IgD-negative memory B cell (primary cell): ENCODE data around the gene TEX19. TPM values are rescaled to one million over a fixed set of nuclear protein-coding genes. Genes with fewer than 3 reads are reported as not detected.
A peak's percentile ranks its signal among the peaks of the same experiment; 100 is the strongest.

Source experiments
- H3K27ac Mint-ChIP-seq, 3 donors: one replicate each; pipeline ENCODE4 v1.8.0; 2020 to 2022; ENCODE audit warnings: mild to moderate bottlenecking in 3 of 3, mixed read lengths in 3 of 3, moderate library complexity in 1 of 3
- H3K27me3 Mint-ChIP-seq: one replicate; pipeline ENCODE4 v1.8.0; 2021; ENCODE audit warnings: mixed read lengths
- H3K36me3 Mint-ChIP-seq: one replicate; pipeline ENCODE4 v1.8.0; 2020; ENCODE audit warnings: mild to moderate bottlenecking, mixed read lengths
- H3K4me1 Mint-ChIP-seq, 3 donors: one replicate each; pipeline ENCODE4 v1.8.0; 2020 to 2022; ENCODE audit warnings: mixed read lengths in 3 of 3, mild to moderate bottlenecking in 1 of 3
- H3K4me3 Mint-ChIP-seq, 4 donors: one replicate each; pipeline ENCODE4 v1.8.0; 2020 to 2022; ENCODE audit warnings: mild to moderate bottlenecking in 4 of 4, mixed read lengths in 4 of 4, moderate library complexity in 3 of 4
- H3K9me3 Mint-ChIP-seq, 3 donors: one replicate each; pipeline ENCODE4 v1.8.0; 2020 to 2021; ENCODE audit warnings: mixed read lengths in 3 of 3, mild to moderate bottlenecking in 1 of 3
- polyA plus RNA-seq: library from polyadenylated mRNA; unstranded; fragments of 300-500 nt; fragmentation: Illumina TruSeq; gene quantifications from one replicate; pipeline ENCODE4 v1.2.3, GENCODE V29; 2021

The TEX19 gene
- polyA plus RNA-seq, 1 donor from 2014 or later = 0.36 TPM

- peaks cover 3% of the 10 kb centered on the region for H3K27me3 Mint-ChIP-seq
- no peak overlapping the region for H3K4me3 Mint-ChIP-seq
These were observed 31.9 kb downstream of the TEX19 start for GRCh38 chr17:82390860-82391435.

DNA sequence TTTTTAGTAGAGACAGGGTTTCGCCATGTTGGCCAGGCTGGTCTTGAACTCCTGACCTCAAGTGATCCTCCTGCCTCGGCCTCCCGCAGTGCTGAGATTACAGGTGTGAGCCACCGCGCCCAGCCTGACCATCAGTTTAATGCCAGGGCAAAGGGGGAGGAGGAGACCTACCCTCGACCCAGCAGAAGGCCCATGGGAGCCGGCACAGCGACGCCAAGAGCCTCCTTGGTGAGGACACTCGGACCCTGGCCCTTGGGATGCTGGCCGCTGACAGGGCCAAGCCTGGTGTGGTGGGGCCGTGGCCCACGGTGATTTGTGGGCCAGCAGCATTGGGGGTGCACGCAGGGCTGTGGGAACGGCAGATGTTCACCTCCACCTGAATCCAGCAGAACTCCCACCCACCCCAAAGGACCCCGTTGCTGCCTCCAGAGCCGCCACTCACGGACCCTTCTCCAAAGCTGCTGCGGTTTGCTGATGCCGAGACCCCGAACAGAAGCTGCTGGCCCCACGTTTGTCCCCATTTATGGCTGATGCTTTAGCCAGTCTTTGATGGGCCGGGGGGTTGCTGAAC is 32.5 kb downstream of the TEX19 start:
- peak overlapping the region in 1 of 3 donors; percentile 23 for H3K27ac Mint-ChIP-seq
- peaks cover 0 to 3% (median 2%) of the 10 kb centered on the region in 3 donors for H3K4me1 Mint-ChIP-seq
- H3K9me3 Mint-ChIP-seq = no peaks in the 10 kb centered on the region
- H3K4me3 Mint-ChIP-seq = no peak overlapping the region
- H3K27me3 Mint-ChIP-seq = peaks cover 3% of the 10 kb centered on the region
- peaks cover 7% of the 10 kb centered on the region for H3K36me3 Mint-ChIP-seq

More at GRCh38 chr17:82390860-82391435, 31.9 kb downstream of the TEX19 start:
- Mint-ChIP-seq H3K9me3 (no peaks in the 10 kb centered on the region), H3K27ac (no peak overlapping the region), H3K4me1 (peaks cover 0 to 3% (median 0%) of the 10 kb centered on the region in 3 donors), H3K36me3 (peaks cover 7% of the 10 kb centered on the region)

- no peaks in the 10 kb centered on the region for H3K9me3 Mint-ChIP-seq
- no peak overlapping the region for H3K4me3 Mint-ChIP-seq
- H3K27ac Mint-ChIP-seq = peak overlapping the region in 1 of 3 donors; percentile 23
These were observed 33.3 kb downstream of the TEX19 start for GRCh38 chr17:82392209-82392920.

GRCh38 chr17:82392941-82393340 is 33.9 kb downstream of the TEX19 start:
- H3K27ac Mint-ChIP-seq = no peak overlapping the region
- peaks cover 7% of the 10 kb centered on the region for H3K36me3 Mint-ChIP-seq
- peaks cover 0 to 3% (median 2%) of the 10 kb centered on the region in 3 donors for H3K4me1 Mint-ChIP-seq
- H3K4me3 Mint-ChIP-seq = no peak overlapping the region
- H3K9me3 Mint-ChIP-seq = no peaks in the 10 kb centered on the region
- H3K27me3 Mint-ChIP-seq = no peaks in the 10 kb centered on the region

More at GRCh38 chr17:82392209-82392920, 33.3 kb downstream of the TEX19 start:
- Mint-ChIP-seq H3K27me3 (peaks cover 2% of the 10 kb centered on the region), H3K4me1 (peaks cover 0 to 3% (median 2%) of the 10 kb centered on the region in 3 donors), H3K36me3 (peaks cover 7% of the 10 kb centered on the region)

GRCh38 chr17:82394278-82394677 is 35.2 kb downstream of the TEX19 start:
- H3K4me1 Mint-ChIP-seq = peaks cover 0 to 3% (median 2%) of the 10 kb centered on the region in 3 donors
- H3K27me3 Mint-ChIP-seq = no peaks in the 10 kb centered on the region
- H3K27ac Mint-ChIP-seq = no peak overlapping the region
- peak overlapping the region in 1 of 4 donors; percentile 28 for H3K4me3 Mint-ChIP-seq
- peaks cover 5% of the 10 kb centered on the region for H3K36me3 Mint-ChIP-seq
- H3K9me3 Mint-ChIP-seq = no peaks in the 10 kb centered on the region

GRCh38 chr17:82396601-82397435 is 37.8 kb downstream of the TEX19 start:
- H3K36me3 Mint-ChIP-seq = peaks cover 8% of the 10 kb centered on the region
- H3K9me3 Mint-ChIP-seq = no peaks in the 10 kb centered on the region
- H3K27ac Mint-ChIP-seq = no peak overlapping the region
- H3K4me1 Mint-ChIP-seq = peaks cover 5 to 9% (median 8%) of the 10 kb centered on the region in 3 donors
- peaks cover 2% of the 10 kb centered on the region for H3K27me3 Mint-ChIP-seq
- H3K4me3 Mint-ChIP-seq = no peak overlapping the region

DNA sequence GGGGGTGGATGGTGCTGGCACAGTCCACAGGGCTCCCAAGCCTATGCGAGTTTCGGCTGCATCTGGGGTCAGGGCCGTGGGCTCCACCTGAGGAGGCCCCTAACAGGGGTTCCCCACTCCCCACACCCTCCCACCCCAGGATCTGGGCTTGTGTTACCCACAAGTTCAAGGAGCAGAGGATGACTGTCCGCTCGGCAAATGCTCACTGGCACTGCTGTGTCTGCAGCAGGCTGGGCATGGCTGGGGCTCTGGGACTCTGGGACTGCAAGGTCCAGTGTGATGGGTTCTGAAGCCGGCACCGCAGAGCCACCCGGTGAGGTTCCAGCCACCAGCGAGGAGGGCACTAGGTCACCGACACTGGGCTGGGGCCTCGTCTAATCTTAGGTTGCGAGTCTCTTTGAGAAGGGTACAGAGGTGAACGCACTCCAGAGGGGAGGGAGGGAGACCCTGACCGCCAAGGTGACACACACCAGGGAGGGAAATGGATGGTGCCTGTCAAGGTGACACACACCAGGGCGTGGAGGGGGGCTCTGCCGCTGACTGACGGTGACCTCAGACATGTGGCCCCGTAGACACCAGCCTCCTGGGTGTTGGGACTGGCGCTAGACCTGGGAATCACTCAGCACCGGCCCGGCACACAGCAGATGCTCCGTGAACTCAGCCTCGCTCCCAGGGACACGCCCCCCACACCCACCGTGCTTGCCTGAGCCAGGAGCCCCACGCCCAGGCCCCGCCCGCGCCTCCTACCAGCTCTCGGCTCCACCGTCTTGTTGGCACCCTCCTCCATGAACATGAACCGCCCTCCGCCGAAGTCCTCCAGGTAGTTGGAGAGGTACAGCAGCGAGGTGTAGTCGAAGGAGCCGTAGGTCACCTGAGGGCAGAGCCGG is 38.6 kb downstream of the TEX19 start:
- no peak overlapping the region for H3K27ac Mint-ChIP-seq
- no peak overlapping the region for H3K4me3 Mint-ChIP-seq
- peaks cover 8% of the 10 kb centered on the region for H3K36me3 Mint-ChIP-seq
- no peaks in the 10 kb centered on the region for H3K9me3 Mint-ChIP-seq
- peaks cover 5 to 10% (median 8%) of the 10 kb centered on the region in 3 donors for H3K4me1 Mint-ChIP-seq
- H3K27me3 Mint-ChIP-seq = peaks cover 2% of the 10 kb centered on the region

DNA sequence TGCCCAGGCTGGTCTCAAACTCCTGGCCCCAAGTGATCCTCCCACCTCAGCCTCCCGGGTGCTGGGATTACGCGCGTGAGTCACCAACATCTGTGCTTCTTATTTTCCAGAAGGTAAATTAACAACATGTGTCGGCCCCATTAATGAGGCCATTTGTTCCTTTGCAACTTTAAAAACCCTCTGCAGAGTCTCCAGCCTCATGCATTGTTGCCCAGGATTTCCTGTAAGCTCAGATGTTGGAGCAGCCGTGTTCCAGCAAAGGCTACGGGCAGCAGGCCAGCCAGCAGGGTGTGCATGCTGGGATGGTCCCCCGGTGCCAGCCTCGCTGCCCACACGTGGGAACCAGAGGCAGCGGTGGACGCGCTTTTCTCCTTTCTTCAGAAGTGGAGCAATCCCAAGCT is 40.0 kb downstream of the TEX19 start:
- H3K4me1 Mint-ChIP-seq = peaks cover 5 to 12% (median 8%) of the 10 kb centered on the region in 3 donors
- H3K9me3 Mint-ChIP-seq = no peaks in the 10 kb centered on the region
- no peak overlapping the region for H3K27ac Mint-ChIP-seq
- peaks cover 2% of the 10 kb centered on the region for H3K27me3 Mint-ChIP-seq
- H3K4me3 Mint-ChIP-seq = peak overlapping the region in 1 of 4 donors; percentile 60
- H3K36me3 Mint-ChIP-seq = peaks cover 5% of the 10 kb centered on the region

- H3K4me1 Mint-ChIP-seq = peaks cover 5 to 12% (median 8%) of the 10 kb centered on the region in 3 donors
- no peaks in the 10 kb centered on the region for H3K9me3 Mint-ChIP-seq
- H3K27me3 Mint-ChIP-seq = peaks cover 2% of the 10 kb centered on the region
- peaks cover 2% of the 10 kb centered on the region for H3K36me3 Mint-ChIP-seq
- no peak overlapping the region for H3K27ac Mint-ChIP-seq
- peak overlapping the region in 1 of 4 donors; percentile 21 for H3K4me3 Mint-ChIP-seq
These were observed 40.6 kb downstream of the TEX19 start for GRCh38 chr17:82399601-82400101.

GRCh38 chr17:82400206-82400605 is 41.2 kb downstream of the TEX19 start:
- Mint-ChIP-seq H3K4me3 (peak overlapping the region in 1 of 4 donors; percentile 95), H3K27me3 (peaks cover 2% of the 10 kb centered on the region), H3K27ac (no peak overlapping the region), H3K36me3 (peaks cover 3% of the 10 kb centered on the region), H3K9me3 (no peaks in the 10 kb centered on the region), H3K4me1 (peaks cover 5 to 10% (median 8%) of the 10 kb centered on the region in 3 donors)

DNA sequence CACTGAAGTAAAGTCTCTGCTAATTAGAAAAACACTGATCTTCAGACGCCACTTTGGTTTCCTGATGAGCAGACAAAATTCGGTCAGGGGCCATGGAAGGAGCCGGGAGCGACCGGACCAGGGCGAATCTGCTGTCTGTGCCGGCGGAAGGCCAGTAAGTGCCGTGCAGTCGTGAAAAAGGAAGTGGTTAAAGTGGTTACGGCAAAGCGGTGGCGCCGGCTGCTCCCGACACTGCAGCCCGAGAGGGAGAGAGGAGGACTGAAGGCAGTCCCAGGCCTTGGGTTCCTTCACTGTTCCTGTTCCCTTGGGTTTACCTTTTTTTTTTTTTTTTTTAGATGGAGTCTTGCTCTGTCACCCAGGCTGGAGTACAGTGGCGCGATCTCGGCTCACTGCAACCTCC is 41.8 kb downstream of the TEX19 start:
- H3K9me3 Mint-ChIP-seq = no peaks in the 10 kb centered on the region
- H3K36me3 Mint-ChIP-seq = peaks cover 4% of the 10 kb centered on the region
- peaks cover 5 to 9% (median 8%) of the 10 kb centered on the region in 3 donors for H3K4me1 Mint-ChIP-seq
- H3K27me3 Mint-ChIP-seq = peaks cover 2% of the 10 kb centered on the region
- peak overlapping the region; percentile 7 to 50 (median 34) for H3K27ac Mint-ChIP-seq
- H3K4me3 Mint-ChIP-seq = peak overlapping the region; percentile 28 to 95 (median 80)

DNA sequence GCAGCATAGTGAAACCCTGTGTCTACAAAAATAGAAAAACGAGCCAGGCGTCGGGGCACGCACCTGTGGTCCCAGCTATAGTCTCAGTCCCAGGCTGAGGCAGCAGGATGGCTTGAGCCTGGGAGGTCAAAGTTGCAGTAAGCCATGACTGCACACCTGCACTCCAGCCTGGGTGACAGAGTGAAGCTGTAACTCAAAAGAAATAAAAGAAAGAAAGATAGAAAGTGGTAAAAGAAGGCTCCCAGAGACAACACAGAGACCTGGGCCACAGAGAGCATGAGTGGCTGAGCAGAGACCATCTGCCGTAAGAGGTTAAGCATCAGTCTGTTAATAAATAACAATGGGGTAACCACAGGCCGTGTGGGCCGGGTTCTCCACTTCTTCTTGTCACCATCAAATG is 43.8 kb downstream of the TEX19 start:
- peaks cover 5 to 9% (median 6%) of the 10 kb centered on the region in 3 donors for H3K4me1 Mint-ChIP-seq
- H3K27ac Mint-ChIP-seq = no peak overlapping the region
- H3K27me3 Mint-ChIP-seq = peaks cover 2% of the 10 kb centered on the region
- H3K4me3 Mint-ChIP-seq = no peak overlapping the region
- H3K9me3 Mint-ChIP-seq = no peaks in the 10 kb centered on the region
- peaks cover 4% of the 10 kb centered on the region for H3K36me3 Mint-ChIP-seq

DNA sequence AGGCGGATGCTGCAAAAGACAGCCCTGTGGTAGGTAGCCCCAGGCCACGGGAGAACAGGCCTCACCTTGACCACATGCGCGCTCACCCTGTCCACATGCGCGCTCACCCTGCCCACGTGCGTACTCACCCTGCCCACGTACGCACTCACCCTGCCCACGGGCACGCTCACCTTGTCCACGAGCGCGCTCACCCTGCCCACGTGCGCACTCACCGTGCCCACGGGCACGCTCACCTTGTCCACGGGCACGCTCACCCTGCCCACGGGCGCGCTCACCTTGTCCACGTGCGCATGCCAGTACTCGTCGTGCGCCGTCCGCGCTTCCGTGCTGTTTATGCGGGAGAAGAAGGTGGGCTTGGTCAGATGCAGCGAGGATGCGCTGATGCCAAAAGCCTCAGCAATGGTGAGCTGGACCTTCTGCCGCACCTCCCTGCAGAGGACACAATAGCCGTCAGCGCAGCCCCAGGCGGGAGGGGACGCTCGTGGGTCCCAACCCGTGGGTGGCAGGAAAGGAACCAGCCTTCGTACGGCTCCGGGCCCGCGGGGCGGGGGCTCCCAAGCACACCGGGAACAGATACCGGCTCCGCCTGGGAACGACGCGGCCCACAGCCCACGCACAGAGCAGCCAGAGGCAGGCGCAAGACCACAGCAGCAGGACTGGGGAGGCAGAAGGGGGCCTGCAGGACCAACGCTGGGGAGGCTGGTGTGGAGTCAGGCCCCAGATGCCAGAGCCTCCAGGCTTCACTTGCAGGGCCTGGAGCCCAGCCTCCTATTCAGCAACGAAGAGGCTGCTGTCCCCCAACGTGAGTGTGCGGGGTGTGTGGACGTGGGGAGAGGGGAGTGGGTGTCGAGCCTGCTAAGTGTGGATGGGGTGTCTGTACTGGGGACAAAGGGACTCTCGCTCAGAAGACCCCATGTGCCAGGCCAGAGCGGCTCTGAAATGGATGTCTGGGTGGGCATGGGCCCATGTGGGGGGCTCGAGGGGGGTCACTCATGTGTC is 44.9 kb downstream of the TEX19 start:
- Mint-ChIP-seq H3K4me1 (peaks cover 5 to 9% (median 7%) of the 10 kb centered on the region in 3 donors), H3K36me3 (peaks cover 4% of the 10 kb centered on the region), H3K27ac (peak overlapping the region in 1 of 3 donors; percentile 67), H3K27me3 (peaks cover 2% of the 10 kb centered on the region), H3K4me3 (no peak overlapping the region), H3K9me3 (no peaks in the 10 kb centered on the region)
